SK-N-SH treated with all-trans-retinoic acid at 6 μM for 48 hours (cell line): Measurements from ENCODE around the gene NTMT1.

Experiments used
- BACH2 ChIP-seq: fragments of 250-450 bp; sonication (Bioruptor Pico); IDR thresholded peaks from 2 replicates; pipeline ENCODE4 v1.9.0; 2021; ENCODE audit warnings: mild to moderate bottlenecking, borderline replicate concordance
- CREB5 ChIP-seq: fragments of 250-450 bp; sonication (Bioruptor Pico); IDR thresholded peaks from 2 replicates; pipeline ENCODE4 v1.5.1; 2020; ENCODE audit warnings: low read depth, mild to moderate bottlenecking, moderate library complexity
- ISL1 ChIP-seq: fragments of 250-450 bp; sonication (Bioruptor Pico); IDR thresholded peaks from 2 replicates; pipeline ENCODE4 v2.1.2; 2022; ENCODE audit warnings: mild to moderate bottlenecking, moderate library complexity
- PATZ1 ChIP-seq: fragments of 250-450 bp; sonication (Bioruptor Pico); IDR thresholded peaks from 2 replicates; pipeline ENCODE4 v1.8.0; 2020; ENCODE audit warnings: mild to moderate bottlenecking, moderate library complexity, borderline replicate concordance
- POU6F1 ChIP-seq: fragments of 250-450 bp; sonication (Bioruptor Pico); IDR thresholded peaks from 2 replicates; pipeline ENCODE4 v1.8.0; 2021; ENCODE audit warnings: low read depth, mild to moderate bottlenecking, moderate library complexity, borderline replicate concordance
- PPARA ChIP-seq: fragments of 250-450 bp; sonication (Bioruptor Pico); IDR thresholded peaks from 2 replicates; pipeline ENCODE4 v1.5.0; 2020; ENCODE audit warnings: mild to moderate bottlenecking, borderline replicate concordance
- RARB ChIP-seq: fragments of 250-450 bp; sonication (Bioruptor Pico); IDR thresholded peaks from 2 replicates; pipeline ENCODE4 v1.8.0; 2021; ENCODE audit warnings: mild to moderate bottlenecking, moderate library complexity
- TCF4 ChIP-seq: fragments of 250-450 bp; sonication (Bioruptor Pico); IDR thresholded peaks from 2 replicates; pipeline ENCODE4 v1.8.0; 2021; ENCODE audit warnings: mild to moderate bottlenecking, moderate library complexity, borderline replicate concordance
- TSHZ2 ChIP-seq: fragments of 250-450 bp; sonication (Bioruptor Pico); IDR thresholded peaks from 2 replicates; pipeline ENCODE4 v1.5.0; 2020; ENCODE audit warnings: mild to moderate bottlenecking, moderate library complexity
- ZFP3 ChIP-seq: fragments of 250-450 bp; sonication (Bioruptor Pico); IDR thresholded peaks from 2 replicates; pipeline ENCODE4 v1.5.0; 2020; ENCODE audit warnings: mild to moderate bottlenecking, moderate library complexity
- ZNF70 ChIP-seq: fragments of 450-650 bp; formaldehyde crosslinking; IDR thresholded peaks from 2 replicates; pipeline ENCODE4 v1.5.0; 2020; ENCODE audit warnings: mild to moderate bottlenecking, moderate library complexity

- no peak for TF ChIP-seq BACH2
- TF ChIP-seq RARB (CRISPR knock-in tag), result no peak
- TF ChIP-seq PATZ1, result no peak
- TF ChIP-seq PPARA (CRISPR knock-in tag), result no peak
- no peak for TF ChIP-seq ZFP3 (CRISPR knock-in tag)
- no peak for TF ChIP-seq CREB5 (CRISPR knock-in tag)
- TF ChIP-seq TSHZ2 (CRISPR knock-in tag), result no peak
- TF ChIP-seq POU6F1, result no peak
- TF ChIP-seq TCF4 (CRISPR knock-in tag), result no peak
- no peak for TF ChIP-seq ISL1
- TF ChIP-seq ZNF70, result no peak
These were observed 53.6 kb downstream of the NTMT1 start for GRCh38 chr9:129679537-129679936.
